Ovary (tissue), 9 donors: ENCODE results near the gene DIPK1C. TPM values are rescaled to one million over a fixed set of nuclear protein-coding genes. Genes with fewer than 3 reads are reported as not detected.

Source experiments
- DNase-seq, 5 donors: peaks; one replicate each; pipeline ENCODE4 v3.0.0-alpha.2; 2019 to 2020
- H3K27ac ChIP-seq, 2 donors: fragments of 200-600 bp; one replicate each; pipeline versions ENCODE4 v1.5.1 to v1.8.0; 2019 to 2022
- H3K27me3 ChIP-seq: fragments of 200-600 bp; one replicate; pipeline ENCODE4 v1.8.0; 2022
- H3K36me3 ChIP-seq: fragments of 200-600 bp; sonication (generic); one replicate; pipeline ENCODE4 v1.5.1; 2019
- H3K4me1 ChIP-seq: one replicate; pipeline ENCODE4 v1.8.1; 2013; ENCODE audit warnings: mild to moderate bottlenecking, moderate library complexity; ENCODE audit not compliant: insufficient read depth
- H3K4me3 ChIP-seq: fragments of 200-600 bp; sonication (generic); one replicate; pipeline ENCODE4 v1.5.1; 2017
- H3K9me3 ChIP-seq, 2 donors: fragments of 200-600 bp in 1 of 2; sonication (generic) in 1 of 2; one replicate each; pipeline versions ENCODE4 v1.5.1 to v1.8.1; 2013 to 2019; ENCODE audit warnings: mild to moderate bottlenecking in 1 of 2, moderate library complexity in 1 of 2
- EP300 ChIP-seq: sonication (generic); formaldehyde crosslinking; IDR thresholded peaks from one replicate; pipeline ENCODE4 v1.6.1; 2017; ENCODE audit warnings: antibody characterized with exemption
- POLR2A ChIP-seq: fragments of 450-650 bp; IDR thresholded peaks from one replicate; pipeline ENCODE4 v1.6.1; 2017; ENCODE audit warnings: antibody characterized with exemption, mild to moderate bottlenecking, moderate library complexity
- WGBS, 3 donors: extraction: QIAGEN DNeasy Blood & Tissue Kit in 1 of 3; methylation state at CpG; one replicate each; pipeline versions ENCODE4 v1.1.5 to v1.1.7; 2013 to 2017; 5-methylcytosine and 5-hydroxymethylcytosine counted together
- intact Hi-C, 4 donors: fragments of 100-400 bp; cut with DNase I; formaldehyde crosslinking; loops; one replicate each; pipeline versions ENCODE4 v1.11.0 to v1.15.1; 2022 to 2023
- polyA plus RNA-seq, 2 donors: library from polyadenylated mRNA; stranded (reverse); fragments of 200-250 nt in 1 of 2; fragments of 350-450 nt in 1 of 2; fragmentation: Illumina TruSeq in 1 of 2; extraction: RNeasy Lipid Tissue Mini Kit (QIAGEN cat#74804) in 1 of 2; gene quantifications; one replicate each; pipeline ENCODE4 v1.2.3, GENCODE V29; 2013 to 2014
- total RNA-seq, 7 donors: library from RNA; depleted of rRNA in 2 of 7; stranded (reverse); fragments of >200 nt in 2 of 7; fragmentation: NEBNext Ultra II Directional in 3 of 7; extraction: Animal tissue kit (Norgen Biotek cat#: 25700) in 3 of 7; gene quantifications; one replicate each; pipeline versions ENCODE4 v1.1.0 to v1.2.4, GENCODE V29; 2016 to 2023
- TF ChIP-seq, protein P1 (sequence below), 3 donors: fragments of 450-650 bp in 2 of 3; fragments of 200-600 bp in 1 of 3; IDR thresholded peaks; one replicate each; pipeline versions ENCODE4 v1.5.1 to v1.8.0; 2016 to 2022; ENCODE audit warnings: antibody characterized with exemption in 3 of 3, mild to moderate bottlenecking in 1 of 3
- donor health status: DM: no; HTN: no; CAD: no; lungs with moderate emphysema.
- donor health status: DM: no; HTN: no; CAD: no.
- donor health status: Bipolar disorder and iron deficiency.
- donor health status: DM: yes; HTN: yes; CAD: no.
- donor health status: DM: no; HTN: no; CAD: no.
- donor health status: DM: yes; HTN: yes; CAD: no.

The DIPK1C gene
- total and polyA plus RNA-seq, 9 donors = 0.04 to 0.17 (median 0.05) TPM; not detected in 6

DNA sequence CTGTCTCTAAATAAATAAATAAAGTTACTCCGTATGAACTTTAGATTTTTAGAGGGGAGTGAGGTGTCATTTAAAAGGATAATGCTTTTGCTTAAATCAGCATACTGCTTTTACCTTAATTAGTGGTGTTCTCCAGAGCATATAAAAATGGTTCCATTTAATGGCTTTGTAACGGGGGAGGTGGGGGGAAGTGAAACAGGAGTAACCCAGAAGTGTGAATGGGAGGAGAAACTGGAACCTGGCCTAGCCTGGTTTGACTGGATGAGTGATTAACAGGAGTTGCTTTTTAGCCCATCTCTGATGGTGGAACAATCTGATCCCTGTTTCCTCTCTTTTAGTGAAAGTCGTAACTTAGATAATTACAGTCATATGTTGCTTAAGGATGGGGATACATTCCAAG is 40.7 kb upstream of the DIPK1C start:
- Histone ChIP-seq H3K9me3 (no peaks in the 10 kb centered on the region), H3K27ac (no peak overlapping the region), H3K4me3 (no peak overlapping the region), H3K4me1 (peaks cover 4% of the 10 kb centered on the region), H3K36me3 (no peaks in the 10 kb centered on the region), H3K27me3 (no peaks in the 10 kb centered on the region)
- WGBS, 3 donors = 84 to 93% (median 89%) methylated on average over 3 of the region's 3 CpGs
- intact Hi-C loops = loop anchor here in 1 of 4 donors (5.0 kb wide), 1 partner anchor 300 kb away; no protein-coding TSS in a partner anchor
- no peak for DNase-seq
- TF ChIP-seq, protein P1, sequence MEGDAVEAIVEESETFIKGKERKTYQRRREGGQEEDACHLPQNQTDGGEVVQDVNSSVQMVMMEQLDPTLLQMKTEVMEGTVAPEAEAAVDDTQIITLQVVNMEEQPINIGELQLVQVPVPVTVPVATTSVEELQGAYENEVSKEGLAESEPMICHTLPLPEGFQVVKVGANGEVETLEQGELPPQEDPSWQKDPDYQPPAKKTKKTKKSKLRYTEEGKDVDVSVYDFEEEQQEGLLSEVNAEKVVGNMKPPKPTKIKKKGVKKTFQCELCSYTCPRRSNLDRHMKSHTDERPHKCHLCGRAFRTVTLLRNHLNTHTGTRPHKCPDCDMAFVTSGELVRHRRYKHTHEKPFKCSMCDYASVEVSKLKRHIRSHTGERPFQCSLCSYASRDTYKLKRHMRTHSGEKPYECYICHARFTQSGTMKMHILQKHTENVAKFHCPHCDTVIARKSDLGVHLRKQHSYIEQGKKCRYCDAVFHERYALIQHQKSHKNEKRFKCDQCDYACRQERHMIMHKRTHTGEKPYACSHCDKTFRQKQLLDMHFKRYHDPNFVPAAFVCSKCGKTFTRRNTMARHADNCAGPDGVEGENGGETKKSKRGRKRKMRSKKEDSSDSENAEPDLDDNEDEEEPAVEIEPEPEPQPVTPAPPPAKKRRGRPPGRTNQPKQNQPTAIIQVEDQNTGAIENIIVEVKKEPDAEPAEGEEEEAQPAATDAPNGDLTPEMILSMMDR (IDR thresholded peaks at IDR 0.05) = no peak
- no peak for TF ChIP-seq POLR2A

DNA sequence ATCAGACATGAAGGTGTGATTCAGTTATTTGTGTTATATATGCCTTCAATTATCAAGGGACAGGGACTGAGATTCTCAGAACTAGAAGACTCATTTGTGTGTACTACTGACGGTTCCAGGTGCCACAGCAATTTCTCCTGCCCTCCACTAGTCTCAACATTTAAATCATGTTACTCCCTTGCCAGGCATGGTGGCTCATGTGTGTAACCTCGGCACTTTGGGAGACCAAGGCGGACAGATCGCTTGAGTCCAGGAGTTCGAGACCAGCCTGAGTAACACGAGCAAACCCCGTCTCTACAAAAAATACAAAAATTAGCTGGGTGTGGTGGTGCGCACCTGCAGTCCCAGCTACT is 40.2 kb upstream of the DIPK1C start:
- Histone ChIP-seq H3K27ac (no peak overlapping the region), H3K4me3 (no peak overlapping the region)

DNA sequence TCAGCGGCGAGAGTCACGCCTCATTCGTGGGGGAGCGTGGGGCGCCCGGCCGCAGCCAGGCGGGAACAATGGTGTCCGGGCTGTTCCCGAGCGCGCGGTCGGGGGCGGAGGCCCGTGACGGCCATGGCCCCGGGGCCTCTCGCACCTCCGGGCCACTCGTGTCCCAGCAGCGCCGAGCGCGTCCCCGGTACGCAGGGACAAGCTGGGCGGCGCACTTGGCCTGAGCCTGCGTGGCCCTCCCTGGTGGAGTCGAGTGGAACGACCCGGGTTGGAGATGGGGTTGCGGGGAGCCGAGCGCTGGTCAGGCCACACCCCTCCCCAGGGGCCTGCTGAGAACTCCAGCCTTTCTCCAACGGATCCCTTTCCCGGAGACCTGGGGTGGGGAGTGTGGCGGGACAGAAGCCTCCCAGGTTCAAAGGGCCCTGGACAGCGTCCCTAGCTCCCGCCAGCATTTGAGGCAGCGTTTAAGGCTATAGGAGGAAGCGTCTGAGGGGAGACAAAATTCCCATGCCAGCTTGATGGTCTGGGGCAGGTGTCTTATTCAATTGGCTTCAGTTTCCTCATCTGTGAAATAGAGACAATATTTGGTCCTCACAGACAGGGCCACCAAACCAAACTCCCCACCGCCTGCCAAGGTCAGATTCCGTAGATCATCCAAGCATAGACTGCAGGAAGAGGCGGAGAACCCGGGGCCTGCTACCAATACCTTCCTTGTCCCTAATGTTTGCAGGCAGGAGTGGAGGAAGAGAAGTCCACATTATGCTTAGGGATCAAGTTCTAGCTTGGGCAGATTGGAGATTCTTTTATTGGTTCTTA is 39.6 kb upstream of the DIPK1C start:
- WGBS, 3 donors = 3 to 10% (median 5%) methylated on average over 21 to 48 of the region's 48 CpGs
- TF ChIP-seq, protein P1 (IDR thresholded peaks at IDR 0.05) = peak in 1 of 3 donors; percentile 31
- no peak for TF ChIP-seq EP300
- peak; percentile 28 for TF ChIP-seq POLR2A
- no peaks in the 10 kb centered on the region for H3K27me3 ChIP-seq
- peak overlapping the region; percentile 26 to 89 for H3K27ac ChIP-seq
- peak in 2 of 5 donors; percentile 56 to 69 for DNase-seq
- H3K36me3 ChIP-seq = no peaks in the 10 kb centered on the region
- H3K4me3 ChIP-seq = peak overlapping the region; percentile 74
- intact Hi-C loops = loop anchor here in 1 of 4 donors (5.0 kb wide), 1 partner anchor 299 kb away; no protein-coding TSS in a partner anchor
- no peaks in the 10 kb centered on the region for H3K9me3 ChIP-seq
- H3K4me1 ChIP-seq = peaks cover 4% of the 10 kb centered on the region

More for the DNA sequence above, 40.2 kb upstream of the DIPK1C start:
- Histone ChIP-seq H3K4me1 (peaks cover 4% of the 10 kb centered on the region), H3K36me3 (no peaks in the 10 kb centered on the region), H3K27me3 (no peaks in the 10 kb centered on the region), H3K9me3 (no peaks in the 10 kb centered on the region)
- WGBS, 3 donors = 91 to 94% (median 94%) methylated on average over 8 of the region's 8 CpGs
- DNase-seq = no peak
- intact Hi-C loops = loop anchor here in 1 of 4 donors (5.0 kb wide), 1 partner anchor 300 kb away; no protein-coding TSS in a partner anchor
- no peak for TF ChIP-seq EP300

DNA sequence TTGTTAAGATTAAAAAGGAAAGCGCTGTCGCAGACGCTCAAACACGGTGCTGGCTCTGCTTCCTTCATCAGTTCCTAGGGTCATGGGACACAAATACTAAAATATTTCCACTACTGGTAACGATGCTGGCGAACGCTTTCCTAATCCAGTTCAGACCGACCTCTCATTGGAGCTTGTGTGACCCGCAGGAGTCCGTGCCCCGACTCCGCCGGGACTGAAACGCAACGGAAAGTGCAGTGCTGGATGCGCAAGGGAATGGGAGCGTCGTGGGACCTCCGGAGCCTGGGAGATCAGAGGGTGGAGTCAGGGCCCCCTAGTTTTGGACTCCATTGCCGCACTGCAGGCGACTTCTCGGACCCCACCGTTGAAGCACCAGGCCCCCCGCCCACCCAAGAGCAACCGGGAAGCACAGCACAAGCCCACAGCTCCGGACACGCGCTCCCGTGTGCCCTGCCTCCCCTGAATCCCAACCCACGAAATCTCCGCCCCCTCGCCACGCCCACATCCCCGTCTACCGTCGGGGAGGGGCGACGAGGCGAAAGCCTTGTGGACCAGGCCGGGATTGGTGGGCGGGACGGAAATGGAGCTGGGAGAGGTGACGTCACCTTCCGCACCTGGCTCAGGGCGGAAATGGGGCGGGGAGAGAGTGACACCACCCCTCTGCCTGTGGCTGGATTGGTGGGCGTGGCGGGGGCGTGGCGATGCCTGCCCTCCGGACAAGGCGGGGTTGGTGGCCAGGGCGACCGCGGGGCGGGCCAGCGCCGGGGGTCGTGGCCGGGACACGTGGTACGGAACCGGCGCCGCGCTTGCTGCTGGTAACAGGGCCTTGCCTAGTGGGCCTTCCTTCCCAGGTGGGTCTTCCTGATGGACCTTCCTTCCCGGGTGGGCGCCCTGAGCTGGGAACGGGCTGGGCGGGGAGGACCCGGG is 38.7 kb upstream of the DIPK1C start, which contains the start of gene CNDP2:
CNDP2 (plus strand) TSS at position 783 of the 927 bp plus-strand sequence. CDS start 3,611 bp downstream, outside the sequence.
- peak within 1 kb of the TSS; percentile 27 to 89 for H3K27ac ChIP-seq
- peak; percentile 100 for DNase-seq
- H3K4me1 ChIP-seq = peaks cover 4% of the 10 kb centered on the region
- intact Hi-C loops = loop anchor here in 1 of 4 donors (5.0 kb wide), 1 partner anchor 299 kb away; no protein-coding TSS in a partner anchor
- no peaks in the 10 kb centered on the region for H3K36me3 ChIP-seq
- H3K4me3 ChIP-seq = peak within 1 kb of the TSS; percentile 74
- H3K27me3 ChIP-seq = no peaks in the 10 kb centered on the region
- 0 to 1% (median 0%) methylated on average over 68 to 71 of the region's 71 CpGs for WGBS, 3 donors
- H3K9me3 ChIP-seq = no peaks in the 10 kb centered on the region
- TF ChIP-seq, protein P1 (IDR thresholded peaks at IDR 0.05) = no peak
- TF ChIP-seq POLR2A (peak; percentile 81), EP300 (peak; percentile 11)
